ENCODE measurements around the gene DNAI2.

DNA sequence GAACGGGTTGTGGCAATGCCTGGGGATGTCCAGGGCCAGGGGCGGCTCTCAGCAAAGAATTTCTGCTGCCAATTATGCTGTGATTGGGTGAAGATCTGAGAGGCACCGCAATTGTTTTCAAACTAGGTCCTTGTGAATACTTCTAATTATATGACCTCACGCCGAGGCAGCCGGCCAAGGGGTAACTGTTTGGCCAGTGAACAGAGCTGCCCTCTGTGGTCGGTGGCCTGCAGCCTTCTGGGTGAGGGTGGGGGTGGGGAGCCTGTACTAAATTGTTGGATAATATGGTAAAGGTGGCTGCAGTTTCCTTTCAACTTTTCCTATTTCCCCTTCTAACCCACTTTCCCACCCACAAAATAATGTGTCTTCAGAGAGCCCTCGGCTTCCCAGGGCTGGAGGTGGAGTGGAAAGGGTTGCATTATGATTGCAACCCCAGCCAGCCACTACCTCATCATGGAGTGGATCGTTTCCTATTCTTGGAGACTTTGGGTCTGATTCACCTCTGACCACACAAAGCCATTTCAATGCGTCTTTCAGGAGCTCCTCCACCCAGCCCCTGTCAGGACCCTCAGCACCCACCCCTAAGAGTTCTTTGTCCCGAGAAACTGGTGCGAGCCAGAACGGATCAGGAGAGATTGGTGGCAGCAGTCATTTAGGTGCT, 2.0 kb upstream of the DNAI2 start:
- TF ChIP-seq, protein P1, sequence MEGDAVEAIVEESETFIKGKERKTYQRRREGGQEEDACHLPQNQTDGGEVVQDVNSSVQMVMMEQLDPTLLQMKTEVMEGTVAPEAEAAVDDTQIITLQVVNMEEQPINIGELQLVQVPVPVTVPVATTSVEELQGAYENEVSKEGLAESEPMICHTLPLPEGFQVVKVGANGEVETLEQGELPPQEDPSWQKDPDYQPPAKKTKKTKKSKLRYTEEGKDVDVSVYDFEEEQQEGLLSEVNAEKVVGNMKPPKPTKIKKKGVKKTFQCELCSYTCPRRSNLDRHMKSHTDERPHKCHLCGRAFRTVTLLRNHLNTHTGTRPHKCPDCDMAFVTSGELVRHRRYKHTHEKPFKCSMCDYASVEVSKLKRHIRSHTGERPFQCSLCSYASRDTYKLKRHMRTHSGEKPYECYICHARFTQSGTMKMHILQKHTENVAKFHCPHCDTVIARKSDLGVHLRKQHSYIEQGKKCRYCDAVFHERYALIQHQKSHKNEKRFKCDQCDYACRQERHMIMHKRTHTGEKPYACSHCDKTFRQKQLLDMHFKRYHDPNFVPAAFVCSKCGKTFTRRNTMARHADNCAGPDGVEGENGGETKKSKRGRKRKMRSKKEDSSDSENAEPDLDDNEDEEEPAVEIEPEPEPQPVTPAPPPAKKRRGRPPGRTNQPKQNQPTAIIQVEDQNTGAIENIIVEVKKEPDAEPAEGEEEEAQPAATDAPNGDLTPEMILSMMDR (conservative IDR thresholded peaks at IDR 0.05 in 1 of 2, IDR thresholded peaks at IDR 0.05 in 1 of 2; ENCODE audit: extremely low read depth in 1 of 2, insufficient read depth in 1 of 2, low read depth in 1 of 2, low read length in 2 of 2): no peak
- no peak for TF ChIP-seq EZH2 (IDR thresholded peaks at IDR 0.05; ENCODE audit: borderline replicate concordance, low read length)
